GM18517 (cell line): Measurements from ENCODE around the gene PKD1.

Experiments
- ATAC-seq: cut with Tn5 transposase; IDR thresholded peaks from one replicate; pipeline ENCODE4 v1.9.1; 2021; ENCODE audit warnings: mild to moderate bottlenecking, moderate library complexity; ENCODE audit not compliant: unreplicated experiment

The PKD1 gene

DNA sequence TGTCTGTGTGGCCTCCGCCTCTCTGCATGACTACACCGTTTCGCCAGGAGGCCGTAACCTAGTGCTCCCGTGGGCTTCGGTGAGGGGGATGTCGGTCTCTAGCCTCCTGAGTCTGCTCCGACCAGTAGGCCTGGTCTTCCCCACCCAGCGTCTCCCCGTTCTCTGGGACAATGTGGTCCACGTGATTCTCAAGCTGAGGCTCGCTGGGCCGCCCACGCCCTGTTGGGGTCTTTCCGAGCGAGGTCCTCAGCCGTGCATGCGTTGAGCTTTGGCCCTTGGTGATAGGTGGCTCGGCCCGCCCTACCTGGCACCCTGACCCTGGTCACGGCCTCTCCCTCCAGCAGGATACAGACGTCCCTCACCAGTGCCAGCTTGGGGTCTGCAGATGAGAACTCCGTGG lies 57.0 kb downstream of the PKD1 start:
- no peak for ATAC-seq

DNA sequence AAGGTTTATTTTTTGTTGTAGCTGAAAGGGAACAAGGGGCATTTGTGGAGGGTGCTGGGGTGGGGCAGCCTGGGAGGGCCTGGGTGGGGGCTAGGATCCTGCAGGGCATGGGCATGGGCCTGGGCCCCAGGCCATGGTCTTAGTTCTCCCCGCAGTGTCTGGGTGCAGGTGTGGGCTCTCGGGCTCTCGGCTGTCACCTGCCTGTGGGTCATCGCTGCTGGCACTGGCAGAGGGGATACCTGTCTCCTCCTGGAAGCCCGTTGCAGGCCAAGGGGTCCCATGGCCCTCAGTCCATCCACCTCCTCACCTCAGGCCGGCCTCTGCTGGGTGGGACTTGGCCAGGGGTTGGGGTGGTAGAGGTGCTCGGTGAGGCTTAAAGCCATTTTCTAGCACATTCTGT lies 57.6 kb downstream of the PKD1 start:
- ATAC-seq, result no peak

- no peak for ATAC-seq
Observed at GRCh38 chr16:2077696-2078095, 58.0 kb downstream of the PKD1 start.

- ATAC-seq, result no peak
Observed at GRCh38 chr16:2077016-2077415, 58.7 kb downstream of the PKD1 start.

DNA sequence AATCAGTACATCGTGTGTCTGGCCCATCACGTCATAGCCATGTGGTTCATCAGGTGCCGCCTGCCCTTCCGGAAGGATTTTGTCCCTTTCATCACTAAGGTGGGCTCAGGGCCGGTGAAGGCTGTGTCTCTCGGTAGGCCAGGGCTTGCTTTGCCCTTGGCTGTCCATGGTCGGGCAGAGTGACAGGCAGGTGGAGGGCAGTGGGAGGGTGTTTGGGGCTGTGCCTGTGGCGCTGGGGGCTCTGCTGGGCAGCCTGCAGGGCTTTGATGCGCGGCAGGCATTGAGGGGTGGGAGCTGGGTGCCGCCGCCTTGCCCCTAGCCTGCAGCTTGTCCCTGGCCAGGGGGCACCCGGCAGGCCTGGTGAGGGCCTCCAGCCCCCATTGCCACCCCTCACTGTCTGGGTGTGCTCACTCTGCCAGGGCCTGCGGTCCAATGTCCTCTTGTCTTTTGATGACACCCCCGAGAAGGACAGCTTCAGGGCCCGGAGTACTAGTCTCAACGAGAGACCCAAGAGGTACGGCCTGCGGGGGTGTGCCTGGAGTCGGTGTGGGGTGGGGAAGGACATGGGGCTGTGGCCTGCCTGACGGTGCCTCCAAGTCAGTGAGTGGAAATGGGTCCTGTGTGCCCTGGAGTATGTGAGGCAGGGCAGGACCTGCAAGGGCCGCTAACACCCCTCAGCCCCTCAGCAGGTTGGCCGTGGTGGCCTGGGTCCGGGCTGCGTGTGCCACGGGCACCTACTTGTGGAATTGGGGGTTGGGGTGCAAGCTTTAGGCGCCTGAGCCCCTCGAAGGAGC lies 59.4 kb downstream of the PKD1 start:
- no peak for ATAC-seq

DNA sequence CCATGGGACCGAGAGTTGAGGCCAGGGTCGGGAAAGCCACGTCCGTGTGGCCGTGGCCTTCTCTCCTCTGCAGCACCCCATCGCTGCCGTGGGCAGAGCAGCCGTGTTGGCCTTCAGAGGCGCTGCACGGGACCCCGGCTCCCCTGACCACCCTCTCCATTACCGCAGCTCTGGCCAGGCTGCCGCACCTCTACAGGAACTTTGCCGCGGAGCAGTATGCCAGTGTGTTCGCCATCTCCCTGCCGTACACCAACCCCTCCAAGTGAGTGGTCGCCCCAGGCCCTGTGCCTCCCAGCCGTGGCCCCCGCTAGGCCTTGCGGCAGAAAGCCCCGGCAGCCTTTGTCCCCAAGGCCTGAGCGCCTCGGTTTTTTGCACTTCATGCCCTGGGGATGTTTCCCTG lies 60.1 kb downstream of the PKD1 start:
- no peak for ATAC-seq

DNA sequence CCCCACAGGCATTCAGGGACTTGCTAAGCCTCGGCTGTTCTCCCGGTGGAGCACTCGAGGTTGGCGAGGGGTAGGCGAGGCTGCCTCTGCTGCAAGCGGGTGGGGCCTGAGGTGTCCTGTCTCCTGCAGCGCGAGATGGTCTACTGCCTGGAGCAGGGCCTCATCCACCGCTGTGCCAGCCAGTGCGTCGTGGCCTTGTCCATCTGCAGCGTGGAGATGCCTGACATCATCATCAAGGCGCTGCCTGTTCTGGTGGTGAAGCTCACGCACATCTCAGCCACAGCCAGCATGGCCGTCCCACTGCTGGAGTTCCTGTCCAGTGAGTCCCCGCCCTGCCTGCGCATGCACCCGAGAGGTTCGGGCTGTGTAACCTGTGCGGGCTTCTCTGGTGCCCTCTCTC lies 61.6 kb downstream of the PKD1 start:
- no peak for ATAC-seq

GRCh38 chr16:2072926-2073325 lies 62.8 kb downstream of the PKD1 start:
- no peak for ATAC-seq

DNA sequence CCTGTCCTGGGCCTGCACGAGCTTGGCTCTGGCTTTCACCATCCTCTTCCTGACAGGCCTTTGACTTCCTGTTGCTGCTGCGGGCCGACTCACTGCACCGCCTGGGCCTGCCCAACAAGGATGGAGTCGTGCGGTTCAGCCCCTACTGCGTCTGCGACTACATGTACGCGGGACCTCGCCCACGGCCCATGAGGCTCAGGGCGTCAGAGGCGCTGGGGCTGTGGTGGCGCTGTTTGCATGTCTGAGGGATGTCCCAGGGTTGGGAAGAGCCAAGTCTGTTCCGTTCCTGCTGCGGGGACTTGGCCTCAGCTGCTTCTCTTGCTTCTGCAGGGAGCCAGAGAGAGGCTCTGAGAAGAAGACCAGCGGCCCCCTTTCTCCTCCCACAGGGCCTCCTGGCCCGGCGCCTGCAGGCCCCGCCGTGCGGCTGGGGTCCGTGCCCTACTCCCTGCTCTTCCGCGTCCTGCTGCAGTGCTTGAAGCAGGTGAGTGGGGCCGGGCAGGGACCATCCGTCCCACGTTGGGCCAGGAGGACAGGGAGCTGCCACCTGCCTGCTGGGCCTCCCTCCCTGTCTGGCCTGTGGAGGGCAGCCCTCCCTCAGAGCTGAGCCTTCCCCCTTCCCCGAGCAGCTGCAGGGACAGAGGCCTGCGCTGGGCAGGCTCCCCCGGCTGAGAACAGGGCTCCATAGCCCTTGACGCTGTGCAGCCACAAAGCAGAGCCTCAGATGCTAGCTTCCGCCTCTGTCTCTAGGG lies 64.1 kb downstream of the PKD1 start:
- ATAC-seq, result no peak

- no peak for ATAC-seq
Observed at GRCh38 chr16:2070576-2071453, 64.9 kb downstream of the PKD1 start.

DNA sequence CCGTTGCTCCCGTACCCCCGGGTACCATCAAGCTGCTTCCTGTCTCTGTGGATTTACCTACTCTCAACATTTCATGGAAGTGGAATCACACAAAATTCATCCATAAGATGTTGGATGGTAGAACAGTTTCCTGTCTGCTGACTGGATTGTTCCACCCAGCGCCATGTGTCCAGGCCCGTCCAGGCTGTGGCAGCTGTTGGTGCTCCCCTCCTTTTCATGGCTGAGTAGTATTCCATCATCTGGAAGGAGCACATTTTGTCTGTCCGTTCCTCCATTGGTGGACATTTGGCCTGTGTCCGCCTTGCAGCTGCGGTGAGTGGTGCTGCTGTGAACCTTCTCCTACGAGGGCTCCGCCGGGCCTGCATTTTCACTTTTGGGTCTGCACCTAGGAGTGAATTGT lies 69.6 kb downstream of the PKD1 start:
- no peak for ATAC-seq

DNA sequence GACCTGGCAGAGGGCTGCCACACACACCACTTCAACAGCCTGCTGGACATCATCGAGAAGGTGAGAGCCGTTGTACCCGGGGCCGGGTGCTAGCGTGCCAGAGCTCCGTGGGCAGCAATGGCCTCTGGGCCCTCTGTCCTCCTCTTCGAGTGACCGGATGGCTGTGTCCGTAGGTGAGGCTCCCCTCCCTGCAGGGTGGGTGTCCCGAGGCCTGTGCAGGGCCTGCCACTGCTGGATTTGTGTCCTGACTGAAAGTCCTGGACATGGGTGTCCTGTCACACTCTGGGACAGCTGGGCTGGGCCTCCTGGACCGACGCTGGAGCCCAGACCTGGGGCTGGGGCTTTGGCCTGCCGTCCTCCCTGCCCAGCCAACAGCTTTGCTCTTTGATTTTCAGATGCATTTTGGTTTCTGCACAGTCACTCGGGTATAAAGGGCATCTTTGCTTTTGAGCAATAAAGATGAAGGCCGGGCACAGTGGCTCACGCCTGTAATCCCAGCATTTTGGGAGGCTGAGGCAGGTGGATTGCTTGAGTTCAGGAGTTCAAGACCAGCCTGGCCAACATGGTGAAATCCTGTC lies 71.2 kb downstream of the PKD1 start:
- ATAC-seq, result no peak

- no peak for ATAC-seq
Observed at GRCh38 chr16:2063861-2064260, 71.8 kb downstream of the PKD1 start.

- no peak for ATAC-seq
Observed at GRCh38 chr16:2062801-2063200, 72.9 kb downstream of the PKD1 start.

DNA sequence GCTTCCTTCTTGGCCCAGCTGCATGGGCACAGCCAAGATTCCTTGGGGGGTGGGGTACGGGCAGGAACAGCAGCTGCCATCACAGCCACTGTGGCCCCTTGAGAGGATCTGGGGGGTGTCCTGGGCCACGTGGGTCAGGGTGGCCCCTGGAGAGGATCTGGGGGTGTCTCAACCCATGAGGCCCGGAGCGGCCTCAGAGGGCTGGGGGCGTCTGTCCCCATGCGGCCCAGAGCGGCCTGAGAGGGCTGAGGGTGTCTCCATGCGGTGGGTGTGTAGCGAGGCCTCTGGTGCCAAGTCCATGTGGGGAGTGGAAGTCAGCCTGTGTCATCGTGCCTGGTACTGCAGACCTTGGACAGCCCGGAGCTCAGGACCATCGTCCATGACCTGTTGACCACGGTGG lies 74.2 kb downstream of the PKD1 start:
- no peak for ATAC-seq

- ATAC-seq, result no peak
Observed at GRCh38 chr16:2061023-2061422, 74.7 kb downstream of the PKD1 start.

- no peak for ATAC-seq
Observed at GRCh38 chr16:2060346-2060745, 75.4 kb downstream of the PKD1 start.

DNA sequence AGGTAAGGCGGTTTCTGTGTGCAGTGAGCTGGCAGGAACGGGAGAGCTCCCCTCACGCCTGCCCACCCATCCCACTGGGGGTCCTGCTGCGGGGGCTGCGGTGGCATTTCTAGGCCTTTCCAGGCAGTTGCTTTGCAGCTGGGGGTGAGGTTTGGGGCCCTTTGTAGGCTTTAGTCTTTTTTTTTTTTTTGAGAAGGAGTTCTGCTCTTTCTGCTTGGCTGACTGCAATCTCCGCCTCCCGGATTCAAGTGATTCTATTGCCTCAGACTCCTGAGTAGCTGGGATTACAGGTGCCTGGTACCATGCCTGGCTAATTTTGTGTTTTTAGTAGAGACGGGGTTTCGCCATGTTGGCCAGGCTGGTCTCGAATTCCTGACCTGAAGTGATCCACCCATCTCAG lies 76.8 kb downstream of the PKD1 start:
- no peak for ATAC-seq

GRCh38 chr16:2058420-2058819 lies 77.3 kb downstream of the PKD1 start:
- no peak for ATAC-seq

GRCh38 chr16:2057438-2057837 lies 78.3 kb downstream of the PKD1 start:
- ATAC-seq, result no peak
